Loucy (cell line): ENCODE data around the gene MYO10.

ENCODE experiments used
- H2AFZ ChIP-seq: fragments of 200-600 bp; sonication (generic); 2 replicates; pipeline ENCODE4 v1.6.0; 2016; ENCODE audit warnings: antibody characterized with exemption, mild to moderate bottlenecking, low read length, moderate library complexity
- H3F3A ChIP-seq: fragments of 200-600 bp; 2 replicates; pipeline ENCODE4 v1.6.0; 2016; ENCODE audit warnings: antibody characterized with exemption, low read depth, mild to moderate bottlenecking
- H3K27me3 ChIP-seq: fragments of 200-600 bp; sonication (generic); 2 replicates; pipeline ENCODE4 v1.6.1; 2014; ENCODE audit warnings: low read length, mild to moderate bottlenecking; ENCODE audit not compliant: insufficient read depth, poor library complexity, severe bottlenecking
- H3K36me3 ChIP-seq: fragments of 200-600 bp; sonication (generic); 2 replicates; pipeline ENCODE4 v1.6.1; 2016; ENCODE audit warnings: low read length; ENCODE audit not compliant: insufficient read depth
- H3K4me1 ChIP-seq: fragments of 200-600 bp; sonication (generic); 2 replicates; pipeline ENCODE4 v1.5.1; 2014; ENCODE audit warnings: low read length, mild to moderate bottlenecking; ENCODE audit not compliant: insufficient read depth, poor library complexity, severe bottlenecking
- H3K4me2 ChIP-seq: fragments of 200-600 bp; sonication (generic); 2 replicates; pipeline ENCODE4 v1.6.0; 2014; ENCODE audit warnings: antibody characterized with exemption, low read length, low read depth, mild to moderate bottlenecking; ENCODE audit not compliant: poor library complexity, severe bottlenecking
- H3K4me3 ChIP-seq: fragments of 200-600 bp; sonication (generic); 2 replicates; pipeline ENCODE4 v1.5.1; 2014; ENCODE audit warnings: low read length, mild to moderate bottlenecking, mixed read lengths; ENCODE audit not compliant: poor library complexity, severe bottlenecking
- H3K79me2 ChIP-seq: fragments of 200-600 bp; sonication (generic); 2 replicates; pipeline ENCODE4 v1.6.1; 2014; ENCODE audit warnings: low read length; ENCODE audit not compliant: insufficient read depth
- H3K9ac ChIP-seq: fragments of 200-600 bp; sonication (generic); 2 replicates; pipeline ENCODE4 v1.6.0; 2014; ENCODE audit warnings: mild to moderate bottlenecking, low read depth, low read length, moderate library complexity; ENCODE audit not compliant: poor library complexity, severe bottlenecking
- H3K9me2 ChIP-seq: fragments of 200-600 bp; sonication (generic); replicated peaks from 2 replicates; pipeline ENCODE4 v1.6.1; 2016; ENCODE audit warnings: low read depth, low read length, mixed read lengths
- H3K9me3 ChIP-seq: fragments of 200-600 bp; sonication (generic); 2 replicates; pipeline ENCODE4 v1.6.1; 2014; ENCODE audit warnings: mild to moderate bottlenecking, antibody characterized with exemption, low read length, low read depth; ENCODE audit not compliant: insufficient read depth
- H4K20me1 ChIP-seq: fragments of 200-600 bp; sonication (generic); 2 replicates; pipeline ENCODE4 v1.6.0; 2014; ENCODE audit warnings: antibody characterized with exemption, low read length, mild to moderate bottlenecking; ENCODE audit not compliant: insufficient read depth, poor library complexity, severe bottlenecking
- EZH2phosphoT487 ChIP-seq: fragments of 200-600 bp; IDR thresholded peaks from 2 replicates; pipeline ENCODE4 v1.6.1; 2018; ENCODE audit warnings: antibody characterized with exemption, mild to moderate bottlenecking, moderate library complexity, borderline replicate concordance
- TF ChIP-seq, protein P1 (sequence below): fragments of 200-600 bp; sonication (generic); conservative IDR thresholded peaks from 2 replicates; pipeline ENCODE4 v1.5.1; 2014; ENCODE audit warnings: mild to moderate bottlenecking, antibody characterized with exemption, low read length

The MYO10 gene

DNA sequence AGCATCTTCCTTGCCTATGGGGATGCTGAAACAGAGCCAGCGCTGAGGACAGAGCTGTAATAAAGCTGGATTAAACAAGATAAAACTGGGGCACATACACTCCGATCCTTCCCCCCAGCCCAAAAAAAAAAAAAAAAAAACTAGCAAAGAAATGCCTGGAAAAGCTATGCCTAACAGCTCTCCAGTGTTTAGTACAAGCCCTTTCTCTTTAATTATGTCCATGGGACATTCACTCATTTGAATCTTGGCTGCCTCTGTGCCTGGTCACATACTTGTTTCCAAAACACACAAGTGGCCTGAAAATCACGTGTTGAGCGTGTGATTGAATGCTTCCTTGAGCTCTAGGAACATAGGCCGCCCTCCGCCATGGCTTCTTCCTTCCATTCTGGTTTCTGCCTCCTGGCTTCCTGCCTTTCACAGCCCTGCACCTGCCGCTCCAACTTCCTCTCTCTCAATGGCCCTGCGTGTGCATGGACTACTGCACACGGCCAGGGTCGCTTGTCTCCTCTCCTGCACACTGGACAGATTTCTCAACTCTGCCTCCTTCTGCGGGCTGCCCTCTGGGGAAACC, 208.2 kb downstream of the MYO10 start:
- H4K20me1 ChIP-seq, result no peaks in the 10 kb centered on the region

DNA sequence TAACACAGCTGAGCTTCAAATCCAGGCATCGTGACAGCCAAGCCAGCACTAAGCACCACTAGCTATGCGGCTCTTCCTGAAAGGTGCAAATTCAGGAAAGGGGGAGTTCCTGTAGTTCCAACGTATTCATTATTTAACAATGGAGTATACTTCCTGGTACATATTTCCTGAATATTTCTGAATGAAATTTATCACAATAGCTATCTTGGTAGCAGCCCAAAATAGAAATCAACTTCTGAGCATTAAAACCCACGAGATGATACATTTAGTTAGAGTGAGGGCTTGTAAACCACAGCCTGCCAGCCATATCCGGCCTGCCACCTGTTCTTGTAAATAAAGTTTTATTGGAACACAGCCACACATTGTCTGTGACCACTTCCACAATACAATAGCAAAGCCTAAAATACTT, 209.5 kb downstream of the MYO10 start:
- Histone ChIP-seq H3K4me3 (peak overlapping the region; percentile 27), H3K27me3 (no peaks in the 10 kb centered on the region), H3K9me3 (no peaks in the 10 kb centered on the region), H4K20me1 (no peaks in the 10 kb centered on the region), H3K9ac (no peak overlapping the region), H2AFZ (no peak overlapping the region), H3K9me2 (no peaks in the 10 kb centered on the region), H3K79me2 (no peaks in the 10 kb centered on the region), H3K36me3 (no peaks in the 10 kb centered on the region), H3K4me1 (peaks cover 4% of the 10 kb centered on the region), H3F3A (no peaks in the 10 kb centered on the region), H3K4me2 (peak overlapping the region; percentile 45)
- TF ChIP-seq EZH2phosphoT487, result no peak
- TF ChIP-seq, protein P1, sequence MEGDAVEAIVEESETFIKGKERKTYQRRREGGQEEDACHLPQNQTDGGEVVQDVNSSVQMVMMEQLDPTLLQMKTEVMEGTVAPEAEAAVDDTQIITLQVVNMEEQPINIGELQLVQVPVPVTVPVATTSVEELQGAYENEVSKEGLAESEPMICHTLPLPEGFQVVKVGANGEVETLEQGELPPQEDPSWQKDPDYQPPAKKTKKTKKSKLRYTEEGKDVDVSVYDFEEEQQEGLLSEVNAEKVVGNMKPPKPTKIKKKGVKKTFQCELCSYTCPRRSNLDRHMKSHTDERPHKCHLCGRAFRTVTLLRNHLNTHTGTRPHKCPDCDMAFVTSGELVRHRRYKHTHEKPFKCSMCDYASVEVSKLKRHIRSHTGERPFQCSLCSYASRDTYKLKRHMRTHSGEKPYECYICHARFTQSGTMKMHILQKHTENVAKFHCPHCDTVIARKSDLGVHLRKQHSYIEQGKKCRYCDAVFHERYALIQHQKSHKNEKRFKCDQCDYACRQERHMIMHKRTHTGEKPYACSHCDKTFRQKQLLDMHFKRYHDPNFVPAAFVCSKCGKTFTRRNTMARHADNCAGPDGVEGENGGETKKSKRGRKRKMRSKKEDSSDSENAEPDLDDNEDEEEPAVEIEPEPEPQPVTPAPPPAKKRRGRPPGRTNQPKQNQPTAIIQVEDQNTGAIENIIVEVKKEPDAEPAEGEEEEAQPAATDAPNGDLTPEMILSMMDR, result no peak

More for the DNA sequence above, 208.2 kb downstream of the MYO10 start:
- H3K36me3 ChIP-seq, result no peaks in the 10 kb centered on the region
- H3K4me3 ChIP-seq, result no peak overlapping the region
- no peaks in the 10 kb centered on the region for H3K79me2 ChIP-seq
- H3K9me3 ChIP-seq, result no peaks in the 10 kb centered on the region
- no peaks in the 10 kb centered on the region for H3K27me3 ChIP-seq
- no peak for TF ChIP-seq EZH2phosphoT487
- TF ChIP-seq, protein P1, result no peak
- no peak overlapping the region for H2AFZ ChIP-seq
- H3K9me2 ChIP-seq, result no peaks in the 10 kb centered on the region
- H3K4me2 ChIP-seq, result no peak overlapping the region
- H3F3A ChIP-seq, result no peaks in the 10 kb centered on the region
- no peak overlapping the region for H3K9ac ChIP-seq
- peaks cover 4% of the 10 kb centered on the region for H3K4me1 ChIP-seq

DNA sequence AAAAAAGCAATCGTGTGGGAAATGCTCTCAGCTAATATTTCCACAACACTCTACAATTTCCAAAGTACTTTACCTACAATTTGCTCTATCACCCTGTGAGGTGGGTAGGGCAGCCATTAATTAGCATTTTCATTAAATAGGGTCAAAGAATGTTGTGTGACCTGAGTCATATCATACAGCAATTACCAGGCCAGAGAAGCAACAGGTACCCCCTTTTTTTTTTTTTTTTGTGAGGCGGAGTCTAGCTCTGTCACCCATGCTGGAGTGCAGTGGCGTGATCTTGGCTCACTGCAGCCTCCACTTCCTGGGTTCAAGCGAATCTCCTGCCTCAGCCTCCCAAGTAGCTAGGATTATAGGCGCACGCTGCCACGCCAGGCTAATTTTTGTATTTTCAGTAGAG, 210.5 kb downstream of the MYO10 start:
- H3K9ac ChIP-seq, result no peak overlapping the region
- TF ChIP-seq, protein P1, result no peak
- TF ChIP-seq EZH2phosphoT487, result no peak
- H3K9me2 ChIP-seq, result no peaks in the 10 kb centered on the region
- no peaks in the 10 kb centered on the region for H3K79me2 ChIP-seq
- H3K27me3 ChIP-seq, result no peaks in the 10 kb centered on the region
- H3K36me3 ChIP-seq, result no peaks in the 10 kb centered on the region
- H3K4me3 ChIP-seq, result no peak overlapping the region
- H3K4me1 ChIP-seq, result peaks cover 4% of the 10 kb centered on the region
- H4K20me1 ChIP-seq, result no peaks in the 10 kb centered on the region
- no peaks in the 10 kb centered on the region for H3F3A ChIP-seq
- no peak overlapping the region for H3K4me2 ChIP-seq
- H3K9me3 ChIP-seq, result no peaks in the 10 kb centered on the region
- no peak overlapping the region for H2AFZ ChIP-seq
